ENCODE measurements around the gene NANP. TPM values are rescaled to one million over a fixed set of nuclear protein-coding genes. Genes with fewer than 3 reads are reported as not detected.
A peak's percentile ranks its signal among the peaks of the same experiment; 100 is the strongest.
"Not testable (repeated sequence)": the region's sequence is repeated elsewhere in the genome, so short reads cannot be mapped to it uniquely, and the experiment has no call there.

Gene NANP
- total and polyA plus RNA-seq, 2 of the 13 experiments (the other 11 are each of a cell fraction or from before 2014, with no cell fraction given) = 8.9 to 21.5 TPM

DNA sequence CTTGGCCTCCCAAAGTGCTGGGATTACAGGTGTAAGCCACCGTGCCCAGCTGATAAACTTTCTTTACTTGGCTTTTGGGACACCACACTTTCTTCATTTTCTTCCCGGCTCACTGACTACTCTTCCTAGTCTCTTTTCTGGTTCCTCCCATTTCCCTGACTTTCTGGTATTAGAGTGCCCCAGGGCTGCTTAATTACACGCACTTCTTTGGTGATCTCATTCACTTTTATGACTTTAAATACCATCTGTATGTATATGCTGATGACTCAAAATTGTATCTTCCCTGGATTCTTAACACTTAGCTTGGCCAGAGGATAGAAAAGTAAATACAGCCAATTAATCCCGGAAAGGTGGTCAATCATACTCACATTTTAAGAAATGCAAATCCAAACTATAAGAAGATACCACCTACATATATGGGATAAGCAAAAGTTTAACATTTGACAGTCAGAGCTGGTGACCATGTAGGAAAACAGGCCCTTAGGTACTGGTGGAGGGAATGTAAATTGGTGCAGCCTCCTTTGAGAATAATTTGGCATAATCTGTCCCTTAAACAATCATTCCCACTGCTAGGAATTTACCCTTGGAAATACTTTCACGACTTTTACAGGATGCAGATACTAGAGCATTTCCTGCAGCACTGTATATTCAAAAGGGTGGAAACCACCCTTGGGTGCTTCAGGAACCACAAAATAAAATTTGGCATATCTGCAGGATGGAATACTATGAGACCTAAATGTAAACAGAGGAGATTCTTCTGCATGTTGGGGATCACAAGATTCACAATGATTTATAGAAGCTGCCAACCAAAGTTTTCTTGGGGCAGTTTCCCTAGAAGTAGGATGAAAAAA, 9.4 kb upstream of the NANP start:
- no peak overlapping the region for H3K4me3 ChIP-seq (replicated peaks in 1 of 3; ENCODE audit: insufficient read depth in 1 of 3, low read depth in 2 of 3, low read length in 3 of 3)
- no peaks in the 10 kb centered on the region for H4K20me1 ChIP-seq (ENCODE audit: insufficient read depth, low read length)
- no peaks in the 10 kb centered on the region for H3K27me3 ChIP-seq (ENCODE audit: control insufficient read depth in 1 of 2, insufficient read depth in 2 of 2, low read length in 2 of 2)
- TF ChIP-seq ZNF816 (CRISPR knock-in tag; IDR thresholded peaks at IDR 0.05; ENCODE audit: borderline replicate concordance) (no peak), REPIN1 (CRISPR knock-in tag; IDR thresholded peaks at IDR 0.05; ENCODE audit: borderline replicate concordance, low read depth) (no peak), MAFK (conservative IDR thresholded peaks at IDR 0.05 in 1 of 2, IDR thresholded peaks at IDR 0.05 in 1 of 2; ENCODE audit: low read length in 2 of 2) (0 out of 4 replicates have a peak, but pooled peaks of 1 of the 2 experiments have one; percentile 9), NBN (conservative IDR thresholded peaks at IDR 0.05) (no peak), YEATS2 (CRISPR knock-in tag; IDR thresholded peaks at IDR 0.05; ENCODE audit: borderline replicate concordance) (no peak)
- TF ChIP-seq, protein P1, sequence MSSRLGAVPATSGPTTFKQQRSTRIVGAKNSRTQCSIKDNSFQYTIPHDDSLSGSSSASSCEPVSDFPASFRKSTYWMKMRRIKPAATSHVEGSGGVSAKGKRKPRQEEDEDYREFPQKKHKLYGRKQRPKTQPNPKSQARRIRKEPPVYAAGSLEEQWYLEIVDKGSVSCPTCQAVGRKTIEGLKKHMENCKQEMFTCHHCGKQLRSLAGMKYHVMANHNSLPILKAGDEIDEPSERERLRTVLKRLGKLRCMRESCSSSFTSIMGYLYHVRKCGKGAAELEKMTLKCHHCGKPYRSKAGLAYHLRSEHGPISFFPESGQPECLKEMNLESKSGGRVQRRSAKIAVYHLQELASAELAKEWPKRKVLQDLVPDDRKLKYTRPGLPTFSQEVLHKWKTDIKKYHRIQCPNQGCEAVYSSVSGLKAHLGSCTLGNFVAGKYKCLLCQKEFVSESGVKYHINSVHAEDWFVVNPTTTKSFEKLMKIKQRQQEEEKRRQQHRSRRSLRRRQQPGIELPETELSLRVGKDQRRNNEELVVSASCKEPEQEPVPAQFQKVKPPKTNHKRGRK (CRISPR knock-in tag; IDR thresholded peaks at IDR 0.05) = no peak
- TF ChIP-seq, protein P2, sequence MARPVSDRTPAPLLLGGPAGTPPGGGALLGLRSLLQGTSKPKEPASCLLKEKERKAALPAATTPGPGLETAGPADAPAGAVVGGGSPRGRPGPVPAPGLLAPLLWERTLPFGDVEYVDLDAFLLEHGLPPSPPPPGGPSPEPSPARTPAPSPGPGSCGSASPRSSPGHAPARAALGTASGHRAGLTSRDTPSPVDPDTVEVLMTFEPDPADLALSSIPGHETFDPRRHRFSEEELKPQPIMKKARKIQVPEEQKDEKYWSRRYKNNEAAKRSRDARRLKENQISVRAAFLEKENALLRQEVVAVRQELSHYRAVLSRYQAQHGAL (CRISPR knock-in tag; IDR thresholded peaks at IDR 0.05; ENCODE audit: not compliant biosample characterization) = no peak
- TF ChIP-seq, protein P3, sequence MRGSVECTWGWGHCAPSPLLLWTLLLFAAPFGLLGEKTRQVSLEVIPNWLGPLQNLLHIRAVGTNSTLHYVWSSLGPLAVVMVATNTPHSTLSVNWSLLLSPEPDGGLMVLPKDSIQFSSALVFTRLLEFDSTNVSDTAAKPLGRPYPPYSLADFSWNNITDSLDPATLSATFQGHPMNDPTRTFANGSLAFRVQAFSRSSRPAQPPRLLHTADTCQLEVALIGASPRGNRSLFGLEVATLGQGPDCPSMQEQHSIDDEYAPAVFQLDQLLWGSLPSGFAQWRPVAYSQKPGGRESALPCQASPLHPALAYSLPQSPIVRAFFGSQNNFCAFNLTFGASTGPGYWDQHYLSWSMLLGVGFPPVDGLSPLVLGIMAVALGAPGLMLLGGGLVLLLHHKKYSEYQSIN (CRISPR knock-in tag; IDR thresholded peaks at IDR 0.05; ENCODE audit: borderline replicate concordance) = no peak
- no peaks in the 10 kb centered on the region for H3K79me2 ChIP-seq (ENCODE audit: insufficient read depth, low read length)
- no peaks in the 10 kb centered on the region for H3K36me3 ChIP-seq (replicated peaks in 1 of 2; ENCODE audit: control insufficient read depth in 1 of 2, insufficient read depth in 2 of 2, low read length in 2 of 2)
- no TSS peak for BruUV-seq (replicated peaks)
- H3K4me1 ChIP-seq (ENCODE audit: insufficient read depth, low read length) = no peaks in the 10 kb centered on the region
- FAIRE-seq (no peak), DNase-seq (ENCODE audit: low spot score) (no peak), ATAC-seq (no peak)
- no peak overlapping the region for H3K27ac ChIP-seq (ENCODE audit: extremely low read length, insufficient read depth, low read length)
- ChIA-PET CTCF (ENCODE audit: low intra/inter-chr PET ratio, low total read pairs) (no interaction called here), POLR2A (no interaction called here)
- H2AFZ ChIP-seq (ENCODE audit: low read length) = no peak overlapping the region
- H3K9ac ChIP-seq (ENCODE audit: insufficient read depth, low read depth, low read length) = no peak overlapping the region
- H3K9me3 ChIP-seq (ENCODE audit: low read length) = peaks cover 10% of the 10 kb centered on the region
- H3K4me2 ChIP-seq (ENCODE audit: low read depth, low read length) = no peak overlapping the region
- in situ Hi-C loops (cut with HindIII; ENCODE audit: extremely low pct_ligation_motif_present, low pct_unique_long_range_greater_than_20kb) = no loop called here
- intact Hi-C loops (cut with micrococcal nuclease; ENCODE audit: unreplicated experiment) = no loop called here
- 84% methylated on average over 5 of the region's 5 CpGs for WGBS (ENCODE audit: low lambda C conversion rate)

DNA sequence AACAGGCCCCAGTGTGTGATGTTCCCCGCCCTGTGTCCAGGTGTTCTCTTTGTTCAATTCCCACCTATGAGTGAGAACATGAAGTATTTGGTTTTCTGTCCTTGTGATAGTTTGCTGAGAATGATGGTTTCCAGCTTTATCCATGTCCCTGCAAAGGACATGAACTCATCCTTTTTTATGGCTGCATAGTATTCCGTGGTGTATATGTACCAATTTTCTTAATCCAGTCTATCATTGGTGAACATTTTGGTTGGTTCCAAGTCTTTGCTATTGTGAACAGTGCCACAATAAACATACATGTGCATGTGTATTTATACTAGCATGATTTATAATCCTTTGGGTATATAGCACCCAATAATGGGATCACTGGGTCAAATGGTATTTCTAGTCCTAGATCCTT, 6.8 kb upstream of the NANP start:
- H3K4me2 ChIP-seq (ENCODE audit: low read depth, low read length); intact Hi-C loops (cut with micrococcal nuclease; ENCODE audit: unreplicated experiment); H2AFZ ChIP-seq (ENCODE audit: low read length); H3K27ac ChIP-seq (ENCODE audit: extremely low read length, insufficient read depth, low read length); POLR2A ChIA-PET; DNase-seq (ENCODE audit: low spot score); H3K4me3 ChIP-seq (replicated peaks in 1 of 3; ENCODE audit: insufficient read depth in 1 of 3, low read depth in 2 of 3, low read length in 3 of 3); BruUV-seq (replicated peaks); H3K4me1 ChIP-seq (ENCODE audit: insufficient read depth, low read length); in situ Hi-C loops (cut with HindIII; ENCODE audit: extremely low pct_ligation_motif_present, low pct_unique_long_range_greater_than_20kb); H3K79me2 ChIP-seq (ENCODE audit: insufficient read depth, low read length); H4K20me1 ChIP-seq (ENCODE audit: insufficient read depth, low read length); CTCF ChIA-PET (ENCODE audit: low intra/inter-chr PET ratio, low total read pairs); FAIRE-seq; H3K36me3 ChIP-seq (replicated peaks in 1 of 2; ENCODE audit: control insufficient read depth in 1 of 2, insufficient read depth in 2 of 2, low read length in 2 of 2); H3K9ac ChIP-seq (ENCODE audit: insufficient read depth, low read depth, low read length); H3K27me3 ChIP-seq (ENCODE audit: control insufficient read depth in 1 of 2, insufficient read depth in 2 of 2, low read length in 2 of 2); H3K9me3 ChIP-seq (ENCODE audit: low read length); ATAC-seq: not testable (repeated sequence)
- WGBS (ENCODE audit: low lambda C conversion rate) = 94% methylated on average over 2 of the region's 2 CpGs

Measured in HepG2 (cell line).